Psoas muscle (tissue), 8 donors: ENCODE data around the gene CLSTN2. TPM values are rescaled to one million over a fixed set of nuclear protein-coding genes. Genes with fewer than 3 reads are reported as not detected.

Experiments
- ATAC-seq, 4 donors: fragments of 200-7000 bp; cut with Tn5 transposase; one replicate each; pipeline ENCODE4 v1.9.1; 2020; ENCODE audit warnings: moderate library complexity in 3 of 4, mild to moderate bottlenecking in 2 of 4
- DNase-seq, 2 donors: peaks; one replicate each; pipeline ENCODE4 v3.0.0-alpha.2; 2020
- H3K27ac ChIP-seq: fragments of 200-600 bp; one replicate; pipeline ENCODE4 v1.8.0; 2022
- H3K27me3 ChIP-seq, 3 donors: fragments of 200-600 bp in 1 of 3; one replicate each; pipeline versions ENCODE4 v1.6.1 to v1.8.0; 2013 to 2022; ENCODE audit warnings: low read length in 2 of 3, mild to moderate bottlenecking in 2 of 3, moderate library complexity in 1 of 3; ENCODE audit not compliant: insufficient read depth in 3 of 3
- H3K36me3 ChIP-seq, 2 donors: fragments of 200-600 bp in 1 of 2; one replicate each; pipeline versions ENCODE4 v1.6.1 to v1.8.0; 2013 to 2022; ENCODE audit warnings: low read depth in 1 of 2, mild to moderate bottlenecking in 1 of 2, moderate library complexity in 1 of 2; ENCODE audit not compliant: insufficient read depth in 1 of 2
- H3K4me1 ChIP-seq: fragments of 200-600 bp; one replicate; pipeline ENCODE4 v1.8.0; 2022
- H3K4me3 ChIP-seq: fragments of 200-600 bp; one replicate; pipeline ENCODE4 v1.8.0; 2022; ENCODE audit warnings: mild to moderate bottlenecking
- H3K9me3 ChIP-seq: fragments of 200-600 bp; one replicate; pipeline ENCODE4 v1.8.0; 2022
- CTCF ChIP-seq: fragments of 200-600 bp; IDR thresholded peaks from one replicate; pipeline ENCODE4 v1.8.0; 2022; ENCODE audit warnings: antibody characterized with exemption
- WGBS, 3 donors: extraction: QIAGEN DNeasy Blood & Tissue Kit; methylation state at CpG; one replicate each; pipeline versions ENCODE4 v1.1.6 to v1.1.7; 2013; 5-methylcytosine and 5-hydroxymethylcytosine counted together
- intact Hi-C, 2 donors: fragments of 100-400 bp; cut with DNase I; formaldehyde crosslinking; loops; one replicate each; pipeline versions ENCODE4 v1.11.0 to v1.14.2; 2022
- polyA plus RNA-seq, 3 donors: library from polyadenylated mRNA; stranded (reverse); fragments of 200-250 nt; gene quantifications; one replicate each; pipeline ENCODE4 v1.2.3, GENCODE V29; 2013
- total RNA-seq, 4 donors: library from RNA; stranded (reverse); fragmentation: NEBNext Ultra II Directional in 2 of 4; extraction: Animal tissue kit (Norgen Biotek cat#: 25700) in 2 of 4; gene quantifications; one replicate each; pipeline versions ENCODE4 v1.2.1 to v1.2.4, GENCODE V29; 2021 to 2023
- donor health status: healthy with polysubstance abuse.
- donor health status: DM: no; HTN: no; CAD: no; lungs with moderate emphysema.
- donor health status: Bipolar disorder and iron deficiency.
- donor health status: healthy.
- donor health status: DM: yes; HTN: yes; CAD: no.
- donor health status: DM: no; HTN: no; CAD: no.
- donor health status: DM: no; HTN: no; CAD: no.
- donor health status: DM: yes; HTN: yes; CAD: no.

The CLSTN2 gene
- total and polyA plus RNA-seq, 7 donors: 0.24 to 5.0 (median 1.5) TPM

DNA sequence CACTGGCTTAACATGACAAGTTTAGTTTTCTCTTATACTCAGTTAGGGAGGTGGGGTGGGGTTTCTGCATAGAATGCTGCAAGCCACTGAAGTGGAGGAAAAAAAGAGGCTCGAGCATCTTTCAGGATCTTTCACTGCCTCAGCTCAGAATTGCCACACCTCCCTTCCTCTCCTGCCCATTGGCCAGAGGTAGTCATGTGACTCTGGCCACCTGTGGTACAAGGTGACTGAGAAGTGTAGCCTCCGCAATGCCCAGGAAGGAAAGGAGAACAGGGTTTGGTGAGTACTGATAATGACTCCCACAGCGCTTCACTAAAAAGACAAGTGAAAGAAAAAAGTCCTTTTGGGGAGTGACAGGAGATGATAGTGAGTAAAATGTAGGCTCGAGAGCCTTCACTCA lies 618.6 kb downstream of the CLSTN2 start:
- H3K4me1 ChIP-seq: no peaks in the 10 kb centered on the region
- no peak overlapping the region for H3K27ac ChIP-seq
- whole genome bisulfite sequencing, 3 donors: 84 to 89% (median 88%) methylated on average over 4 of the region's 4 CpGs
- H3K9me3 ChIP-seq: no peaks in the 10 kb centered on the region
- no peak for DNase-seq
- no peak for ATAC-seq
- no peaks in the 10 kb centered on the region for H3K27me3 ChIP-seq
- intact Hi-C loops: no loop called here
- H3K4me3 ChIP-seq: no peak overlapping the region
- no peak for TF ChIP-seq CTCF
- no peaks in the 10 kb centered on the region for H3K36me3 ChIP-seq

DNA sequence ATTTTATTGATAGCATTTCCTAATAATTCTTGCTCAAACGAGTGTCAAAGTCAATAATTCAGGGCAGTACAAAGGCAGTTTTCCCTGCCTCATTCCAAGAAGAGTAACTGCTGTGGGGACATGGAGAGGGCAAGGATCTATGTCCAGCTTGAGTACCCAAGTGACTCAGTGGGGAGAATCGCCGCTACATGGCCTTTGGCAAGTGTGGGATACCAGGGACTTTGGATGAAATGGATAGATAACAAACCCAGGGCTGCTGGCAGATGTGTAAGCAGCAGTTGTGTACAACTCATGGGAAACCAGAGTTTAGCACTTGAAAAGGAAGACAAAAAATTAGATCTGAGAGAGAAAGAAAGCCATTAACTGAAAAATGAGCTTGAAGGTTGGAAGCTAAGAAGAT lies 620.7 kb downstream of the CLSTN2 start:
- intact Hi-C loops: no loop called here
- Histone ChIP-seq H3K4me1 (no peaks in the 10 kb centered on the region), H3K36me3 (no peaks in the 10 kb centered on the region), H3K27ac (no peak overlapping the region), H3K4me3 (no peak overlapping the region), H3K27me3 (no peaks in the 10 kb centered on the region), H3K9me3 (no peaks in the 10 kb centered on the region)
- 85 to 88% (median 88%) methylated on average over 3 of the region's 3 CpGs for WGBS, 3 donors
- no peak for TF ChIP-seq CTCF
- no peak for ATAC-seq
- DNase-seq: no peak

GRCh38 chr3:140557476-140557875 lies 622.5 kb downstream of the CLSTN2 start:
- DNase-seq (no peak), ATAC-seq (no peak)
- Histone ChIP-seq H3K27me3 (peaks cover 0 to 1% (median 0%) of the 10 kb centered on the region in 3 donors), H3K4me3 (no peak overlapping the region), H3K4me1 (no peaks in the 10 kb centered on the region), H3K9me3 (no peaks in the 10 kb centered on the region), H3K27ac (no peak overlapping the region), H3K36me3 (no peaks in the 10 kb centered on the region)
- 78 to 87% (median 83%) methylated on average over 4 of the region's 4 CpGs for WGBS, 3 donors
- TF ChIP-seq CTCF: no peak
- intact Hi-C loops: no loop called here

- Histone ChIP-seq H3K27ac (no peak overlapping the region), H3K4me3 (no peak overlapping the region), H3K4me1 (no peaks in the 10 kb centered on the region), H3K27me3 (peaks cover 0 to 1% (median 0%) of the 10 kb centered on the region in 3 donors), H3K36me3 (no peaks in the 10 kb centered on the region), H3K9me3 (no peaks in the 10 kb centered on the region)
- DNase-seq: no peak
- ATAC-seq: no peak
- no peak for TF ChIP-seq CTCF
- WGBS, 3 donors: 80 to 90% (median 87%) methylated on average over 4 of the region's 4 CpGs
- intact Hi-C loops: no loop called here
Observed at GRCh38 chr3:140559546-140559945, 624.6 kb downstream of the CLSTN2 start.

DNA sequence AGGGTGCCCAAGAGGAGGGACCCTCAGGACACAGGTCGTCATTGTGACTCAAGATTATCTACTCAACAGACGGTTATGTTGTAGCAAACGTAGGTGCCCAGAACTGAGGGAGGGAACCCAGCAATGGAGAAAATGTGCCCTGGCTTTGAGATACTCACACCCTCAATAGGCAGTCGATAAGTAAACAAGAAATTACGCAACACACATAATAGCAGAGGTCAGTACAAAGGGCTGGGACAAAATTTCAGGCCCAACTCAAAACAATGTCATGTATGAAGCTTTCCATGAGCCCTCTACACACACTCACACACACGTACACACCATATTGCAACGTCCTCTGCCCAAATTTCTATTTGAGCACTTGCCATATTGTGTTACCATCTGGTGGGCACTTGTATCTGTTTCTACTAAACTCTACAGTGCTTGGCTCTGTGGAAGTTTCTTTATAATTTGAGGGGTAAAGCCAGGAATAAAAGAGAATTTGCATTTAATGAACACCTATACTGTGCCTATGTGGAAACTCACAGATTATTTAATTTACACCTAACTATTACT lies 628.3 kb downstream of the CLSTN2 start:
- Histone ChIP-seq H3K36me3 (no peaks in the 10 kb centered on the region), H3K9me3 (no peaks in the 10 kb centered on the region), H3K27me3 (peaks cover 0 to 1% (median 0%) of the 10 kb centered on the region in 3 donors), H3K27ac (no peak overlapping the region), H3K4me1 (no peaks in the 10 kb centered on the region), H3K4me3 (no peak overlapping the region)
- intact Hi-C loops: no loop called here
- no peak for TF ChIP-seq CTCF
- no peak for ATAC-seq
- WGBS, 3 donors: 72 to 84% (median 79%) methylated on average over 7 of the region's 7 CpGs
- no peak for DNase-seq
